HCT116 (cell line): ENCODE data around the gene ENGASE. TPM values are rescaled to one million over a fixed set of nuclear protein-coding genes. Genes with fewer than 3 reads are reported as not detected.

Source experiments
- ATAC-seq: fragments of 200-7000 bp; cut with Tn5 transposase; 2 replicates; pipeline ENCODE4 v1.9.1; 2020; ENCODE audit warnings: mild to moderate bottlenecking, moderate library complexity
- BruUV-seq: library from RNA; stranded (reverse); fragments of 400-500 nt; replicated peaks from 2 replicates; lab custom pipeline; 2021; lab: Mats Ljungman, UMichigan
- CTCF ChIA-PET: fragments of 300-600 bp; sonication (Branson Sonifier 250); formaldehyde crosslinking; loops from one replicate; lab custom pipeline; 2021; ENCODE audit warnings: antibody characterized with exemption; lab: Charles Lee
- POLR2A ChIA-PET: fragments of 300-600, 350-600 bp; sonication (Branson Sonifier 250); formaldehyde crosslinking; loops from one replicate; lab custom pipeline; 2021; ENCODE audit warnings: antibody characterized with exemption; lab: Charles Lee
- RAD21 ChIA-PET, 2 experiments: fragments of 300-600 bp; sonication (Branson Sonifier 250); formaldehyde crosslinking; loops; one replicate each; lab custom pipeline; 2023; ENCODE audit warnings: low total read pairs in 2 of 2; ENCODE audit not compliant: uncharacterized antibody in 2 of 2, unreplicated experiment in 2 of 2, low non-redundant PET in 1 of 2; lab: Charles Lee
- DNase-seq: peaks from one replicate; pipeline ENCODE4 v3.0.0-alpha.2; 2010; ENCODE audit warnings: low read depth, low spot score
- H2AFZ ChIP-seq: fragments of 200-600 bp; shearing (Covaris generic), sonication (generic); 2 replicates; pipeline ENCODE4 v1.6.1; 2017; ENCODE audit warnings: low read depth, mixed run types, mixed read lengths, antibody characterized with exemption, low read length; ENCODE audit not compliant: poor library complexity, severe bottlenecking
- H3K27ac ChIP-seq: 2 replicates; pipeline ENCODE4 v1.5.1; 2012; ENCODE audit warnings: low read depth, low read length
- H3K27me3 ChIP-seq: fragments of 200-600 bp; sonication (generic); 2 replicates; pipeline ENCODE4 v1.6.1; 2016; ENCODE audit warnings: mixed run types, low read length, mixed read lengths; ENCODE audit not compliant: insufficient read depth
- H3K36me3 ChIP-seq, 2 experiments: fragments of 200-500 bp in 1 of 2; fragments of 200-600 bp in 1 of 2; sonication (Bioruptor generic) in 1 of 2; sonication (generic) in 1 of 2; 2 replicates each; pipeline versions ENCODE4 v1.5.1 to v1.6.1; 2014 to 2016; ENCODE audit warnings: low read length in 2 of 2, inconsistent platforms in 1 of 2, mixed read lengths in 1 of 2, mixed run types in 1 of 2; ENCODE audit not compliant: insufficient read depth in 2 of 2, control insufficient read depth in 1 of 2
- H3K4me1 ChIP-seq, 2 experiments: fragments of 200-600 bp in 1 of 2; sonication (generic) in 1 of 2; 2 replicates each; pipeline versions ENCODE4 v1.5.1 to v1.6.1; 2012 to 2017; ENCODE audit warnings: low read length in 2 of 2, inconsistent platforms in 1 of 2, mild to moderate bottlenecking in 1 of 2, mixed read lengths in 1 of 2, mixed run types in 1 of 2, moderate library complexity in 1 of 2; ENCODE audit not compliant: insufficient read depth in 2 of 2, control insufficient read depth in 1 of 2
- H3K4me2 ChIP-seq: fragments of 200-600 bp; sonication (generic); 2 replicates; pipeline ENCODE4 v1.6.1; 2017; ENCODE audit warnings: mixed run types, low read length, mixed read lengths
- H3K4me3 ChIP-seq, 2 experiments: fragments of 200-600 bp in 1 of 2; sonication (generic) in 1 of 2; replicated peaks in 1 of 2; 2 replicates each; pipeline ENCODE4 v1.5.1; 2011 to 2016; ENCODE audit warnings: low read length in 2 of 2, control low read depth in 1 of 2, low read depth in 1 of 2, mild to moderate bottlenecking in 1 of 2, mixed read lengths in 1 of 2, mixed run types in 1 of 2
- H3K79me2 ChIP-seq: fragments of 200-600 bp; sonication (generic); 2 replicates; pipeline ENCODE4 v1.6.1; 2017; ENCODE audit warnings: mild to moderate bottlenecking, mixed run types, low read length, moderate library complexity, mixed read lengths; ENCODE audit not compliant: insufficient read depth
- H3K9ac ChIP-seq: fragments of 200-600 bp; sonication (generic); 2 replicates; pipeline ENCODE4 v1.6.1; 2016; ENCODE audit warnings: low read length, mixed read lengths
- H3K9me2 ChIP-seq: fragments of 200-600 bp; sonication (generic), shearing (Covaris generic); 2 replicates; pipeline ENCODE4 v1.6.1; 2017; ENCODE audit warnings: mixed run types, mild to moderate bottlenecking, moderate library complexity; ENCODE audit not compliant: insufficient read depth
- H3K9me3 ChIP-seq, 2 experiments: fragments of 200-500 bp in 1 of 2; fragments of 200-600 bp in 1 of 2; sonication (Bioruptor generic) in 1 of 2; sonication (generic) in 1 of 2; 2 replicates each; pipeline ENCODE4 v1.6.1; 2014 to 2017; ENCODE audit warnings: low read length in 2 of 2, mixed read lengths in 2 of 2, inconsistent platforms in 1 of 2, low read depth in 1 of 2, mild to moderate bottlenecking in 1 of 2, mixed run types in 1 of 2, moderate library complexity in 1 of 2; ENCODE audit not compliant: control insufficient read depth in 1 of 2, insufficient read depth in 1 of 2
- H4K20me1 ChIP-seq: fragments of 200-600 bp; sonication (generic), shearing (Covaris generic); 2 replicates; pipeline ENCODE4 v1.6.1; 2017; ENCODE audit warnings: mixed run types, mild to moderate bottlenecking, moderate library complexity; ENCODE audit not compliant: insufficient read depth
- EZH2 ChIP-seq: fragments of 200-600 bp; sonication (generic); IDR thresholded peaks from 2 replicates; pipeline ENCODE4 v1.6.1; 2017; ENCODE audit warnings: antibody characterized with exemption, mixed run types
- FOSL1 ChIP-seq: IDR thresholded peaks from 2 replicates; pipeline ENCODE4 v1.6.1; 2012; ENCODE audit warnings: low read depth
- MAX ChIP-seq: IDR thresholded peaks from 2 replicates; pipeline ENCODE4 v1.6.1; 2012
- POLR2A ChIP-seq: IDR thresholded peaks from 2 replicates; pipeline ENCODE4 v1.7.0; 2011; ENCODE audit warnings: borderline replicate concordance; ENCODE audit not compliant: insufficient read depth, insufficient read length; ENCODE audit errors: extremely low read depth
- RAD21 ChIP-seq: IDR thresholded peaks from 2 replicates; pipeline ENCODE4 v1.6.1; 2012; ENCODE audit warnings: low read depth, mild to moderate bottlenecking
- REST ChIP-seq: IDR thresholded peaks from 2 replicates; pipeline ENCODE4 v1.6.1; 2012; ENCODE audit warnings: low read depth
- SP1 ChIP-seq: IDR thresholded peaks from 2 replicates; pipeline ENCODE4 v1.6.1; 2012; ENCODE audit warnings: low read depth
- TCF7L2 ChIP-seq: IDR thresholded peaks from 2 replicates; pipeline ENCODE4 v1.7.0; 2011; ENCODE audit warnings: borderline replicate concordance, inconsistent platforms; ENCODE audit not compliant: insufficient read depth, insufficient read length; ENCODE audit errors: extremely low read depth
- ZBTB33 ChIP-seq: IDR thresholded peaks from 2 replicates; pipeline ENCODE4 v1.6.1; 2011; ENCODE audit warnings: mild to moderate bottlenecking, low read length, moderate library complexity; ENCODE audit not compliant: insufficient replicate concordance; ENCODE audit errors: extremely low read depth
- intact Hi-C: fragments of 100-400 bp; cut with micrococcal nuclease; formaldehyde crosslinking; loops from 2 replicates; pipeline ENCODE4 v1.10.0; 2022
- total RNA-seq: library from RNA; stranded (reverse); gene quantifications from one replicate; pipeline ENCODE4 v1.2.1, GENCODE V29; 2021; ENCODE audit not compliant: unreplicated experiment

ENGASE gene
- total RNA-seq, 1 experiment from 2014 or later = 54.2 TPM

GRCh38 chr17:79124513-79125209, 50.0 kb downstream of the ENGASE start:
- Histone ChIP-seq H3K4me2 (no peak overlapping the region), H3K4me3 (no peak overlapping the region), H4K20me1 (no peaks in the 10 kb centered on the region), H3K9me2 (no peaks in the 10 kb centered on the region), H3K27me3 (peaks cover 50% of the 10 kb centered on the region), H3K9ac (no peak overlapping the region), H3K27ac (no peak overlapping the region), H3K79me2 (no peaks in the 10 kb centered on the region), H3K4me1 (no peaks in the 10 kb centered on the region), H2AFZ (no peak overlapping the region), H3K9me3 (no peaks in the 10 kb centered on the region), H3K36me3 (no peaks in the 10 kb centered on the region)
- TF ChIP-seq FOSL1 (no peak), RAD21 (no peak), TCF7L2 (no peak), ZBTB33 (no peak), EZH2 (no peak), REST (no peak), MAX (no peak), POLR2A (no peak), SP1 (no peak)
- DNase-seq = no peak
- RAD21 ChIA-PET = no interaction called here
- no peak for ATAC-seq
- CTCF ChIA-PET = no interaction called here
- POLR2A ChIA-PET = no interaction called here
- no TSS peak for BruUV-seq
- intact Hi-C loops = no loop called here
